ENCODE results near the gene CTNNBL1.

Gene CTNNBL1

GRCh38 chr20:37901654-37902503 is 208.0 kb downstream of the CTNNBL1 start:
- DNase-seq (ENCODE audit: low read depth), result no peak

- no peak for DNase-seq (ENCODE audit: low read depth)
Measured at GRCh38 chr20:37902504-37903313, 208.9 kb downstream of the CTNNBL1 start, which contains the start of gene VSTM2L. Gene VSTM2L (plus strand): TSS chr20:37903127. CDS start chr20:37903351, 224 bp downstream.

GRCh38 chr20:37903317-37904007 is 209.6 kb downstream of the CTNNBL1 start:
- no peak for DNase-seq (ENCODE audit: low read depth)

- DNase-seq (ENCODE audit: low read depth), result no peak
Measured at GRCh38 chr20:37904008-37904642, 210.3 kb downstream of the CTNNBL1 start.

GRCh38 chr20:37904845-37905373 is 211.1 kb downstream of the CTNNBL1 start:
- DNase-seq (ENCODE audit: low read depth), result no peak

- no peak for DNase-seq (ENCODE audit: low read depth)
Measured at GRCh38 chr20:37905671-37906613, 212.1 kb downstream of the CTNNBL1 start.

GRCh38 chr20:37907330-37907676 is 213.5 kb downstream of the CTNNBL1 start:
- DNase-seq (ENCODE audit: low read depth), result no peak

- no peak for DNase-seq (ENCODE audit: low read depth)
Measured at GRCh38 chr20:37907677-37908401, 214.0 kb downstream of the CTNNBL1 start.

- DNase-seq (ENCODE audit: low read depth), result no peak
Measured at GRCh38 chr20:37911261-37911660, 217.4 kb downstream of the CTNNBL1 start.

DNA sequence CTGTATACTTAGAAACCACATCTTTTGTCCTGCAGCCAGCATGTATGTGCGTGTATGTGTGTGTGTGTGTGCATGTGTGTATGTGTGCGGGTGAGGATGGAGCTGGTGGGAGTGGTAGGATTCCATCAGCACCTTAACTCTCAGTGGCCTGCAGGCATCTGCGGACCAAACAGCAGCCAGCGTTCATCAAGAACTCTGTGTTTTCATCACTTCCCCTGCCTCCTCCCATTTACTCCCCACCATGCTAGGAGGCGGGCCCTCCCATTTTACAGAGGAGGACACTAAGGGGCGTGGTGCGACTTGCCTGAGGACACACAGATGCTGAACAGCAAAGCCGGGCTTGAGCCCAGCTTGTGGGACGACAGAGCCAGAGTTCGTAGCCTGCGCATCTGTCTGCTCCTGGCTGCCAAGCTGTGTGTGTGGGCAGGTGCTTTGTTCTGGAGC is 218.0 kb downstream of the CTNNBL1 start:
- DNase-seq (ENCODE audit: low read depth), result no peak

GRCh38 chr20:37912874-37913273 is 219.0 kb downstream of the CTNNBL1 start:
- no peak for DNase-seq (ENCODE audit: low read depth)

- DNase-seq (ENCODE audit: low read depth), result no peak
Measured at GRCh38 chr20:37913567-37914366, 219.9 kb downstream of the CTNNBL1 start.

GRCh38 chr20:37914367-37914671 is 220.5 kb downstream of the CTNNBL1 start:
- DNase-seq (ENCODE audit: low read depth), result no peak

DNA sequence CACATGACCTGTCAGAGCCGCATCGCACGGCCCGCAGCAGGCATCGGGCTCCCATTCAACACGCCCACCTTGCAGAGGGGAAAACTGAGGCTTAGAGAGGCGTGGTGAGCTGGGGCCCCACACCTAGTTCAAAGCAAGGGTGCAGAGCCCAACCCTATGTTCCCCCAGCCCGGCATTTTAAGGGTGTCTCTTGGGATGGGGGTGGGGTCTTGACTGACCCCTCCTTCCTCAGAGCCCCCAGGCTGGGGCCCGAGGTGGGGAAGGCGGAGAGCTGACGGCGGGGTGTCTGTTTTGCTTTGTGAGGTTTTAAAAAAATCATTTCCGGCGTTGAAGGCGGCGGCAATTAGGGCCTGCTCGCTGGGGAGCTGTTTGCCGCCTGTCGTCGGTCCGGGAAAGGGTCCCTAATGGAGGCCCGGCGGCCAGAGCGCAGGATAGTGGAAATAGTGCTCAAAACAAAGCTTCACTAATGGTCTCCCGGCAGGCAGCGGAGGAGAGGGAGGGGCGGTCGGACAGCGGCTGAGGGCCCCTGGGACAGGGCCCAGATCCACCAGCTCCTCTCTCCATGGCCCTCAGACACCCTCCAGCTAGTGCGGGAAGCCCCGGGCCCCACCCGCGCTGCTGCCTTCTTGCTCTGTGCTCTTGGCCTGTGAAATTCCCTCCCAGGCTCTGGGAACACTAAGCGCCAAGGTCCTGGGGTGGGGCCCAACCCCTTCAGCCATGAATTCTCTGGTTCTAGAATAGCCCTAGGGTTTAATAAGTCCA is 221.0 kb downstream of the CTNNBL1 start:
- no peak for DNase-seq (ENCODE audit: low read depth)

- DNase-seq (ENCODE audit: low read depth), result no peak
Measured at GRCh38 chr20:37915434-37915787, 221.6 kb downstream of the CTNNBL1 start.

- DNase-seq (ENCODE audit: low read depth), result no peak
Measured at GRCh38 chr20:37915800-37916570, 222.2 kb downstream of the CTNNBL1 start.

DNA sequence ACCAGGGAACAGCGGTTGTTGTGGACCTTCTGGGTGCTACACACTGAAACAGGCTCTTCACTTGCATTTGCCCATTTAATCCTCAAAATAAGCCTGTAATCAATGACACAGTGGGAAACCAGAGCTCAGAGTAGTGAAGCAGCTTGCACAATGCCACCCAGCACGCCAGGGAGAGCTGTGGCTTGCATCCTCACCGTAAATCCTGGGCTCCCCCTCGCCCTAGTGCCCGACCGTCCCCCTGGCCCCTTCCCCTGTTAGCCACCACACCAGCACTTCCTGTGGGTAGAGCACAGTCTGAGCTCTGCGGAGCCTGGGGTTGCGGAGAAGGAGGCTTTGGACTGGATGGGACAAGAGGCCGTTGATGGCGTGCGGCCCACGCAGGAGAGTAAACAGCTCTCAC is 223.6 kb downstream of the CTNNBL1 start:
- DNase-seq (ENCODE audit: low read depth), result no peak

DNA sequence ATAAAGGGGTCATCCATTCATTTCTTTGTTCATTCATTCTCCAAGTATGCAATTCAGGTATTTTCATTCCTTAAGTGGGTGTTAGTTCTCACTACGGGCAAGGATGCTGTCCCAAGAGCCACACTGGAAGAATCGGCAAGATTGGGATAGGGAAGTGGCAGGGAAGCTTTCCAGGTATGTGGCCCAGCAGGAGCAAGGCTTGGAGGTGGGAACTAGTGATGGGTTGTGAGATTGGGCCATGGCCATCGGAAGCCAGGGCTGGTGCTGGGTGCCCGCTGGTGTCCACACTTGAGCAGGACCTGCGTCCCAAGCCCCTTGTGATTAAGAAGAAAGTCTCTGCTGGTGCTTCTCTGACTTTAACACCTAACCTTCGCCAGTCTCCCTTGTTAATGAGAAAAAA is 224.2 kb downstream of the CTNNBL1 start:
- DNase-seq (ENCODE audit: low read depth), result no peak

Measured in stimulated activated CD8-positive, alpha-beta memory T cell treated with anti-CD3 and anti-CD28 coated beads, Interleukin-15, amount 100 ng/mL, for 24 hours (primary cell).